Vagina (tissue), 2 donors: ENCODE results near the gene KCNQ2.

ENCODE experiments used
- POLR2A ChIP-seq, 2 donors: fragments of 450-650 bp; IDR thresholded peaks; one replicate each; pipeline ENCODE4 v1.6.1; 2017; ENCODE audit warnings: antibody characterized with exemption in 2 of 2, mild to moderate bottlenecking in 2 of 2, moderate library complexity in 2 of 2
- TF ChIP-seq, protein P1 (sequence below), 3 experiments: fragments of 450-650 bp in 2 of 3; fragments of 200-600 bp in 1 of 3; sonication (generic) in 1 of 3; IDR thresholded peaks; one replicate each; pipeline ENCODE4 v1.5.1; 2017 to 2019; ENCODE audit warnings: antibody characterized with exemption in 3 of 3, mild to moderate bottlenecking in 2 of 3, moderate library complexity in 2 of 3

GRCh38 chr20:63362436-63363009, 109.9 kb downstream of the KCNQ2 start:
- TF ChIP-seq, protein P1, sequence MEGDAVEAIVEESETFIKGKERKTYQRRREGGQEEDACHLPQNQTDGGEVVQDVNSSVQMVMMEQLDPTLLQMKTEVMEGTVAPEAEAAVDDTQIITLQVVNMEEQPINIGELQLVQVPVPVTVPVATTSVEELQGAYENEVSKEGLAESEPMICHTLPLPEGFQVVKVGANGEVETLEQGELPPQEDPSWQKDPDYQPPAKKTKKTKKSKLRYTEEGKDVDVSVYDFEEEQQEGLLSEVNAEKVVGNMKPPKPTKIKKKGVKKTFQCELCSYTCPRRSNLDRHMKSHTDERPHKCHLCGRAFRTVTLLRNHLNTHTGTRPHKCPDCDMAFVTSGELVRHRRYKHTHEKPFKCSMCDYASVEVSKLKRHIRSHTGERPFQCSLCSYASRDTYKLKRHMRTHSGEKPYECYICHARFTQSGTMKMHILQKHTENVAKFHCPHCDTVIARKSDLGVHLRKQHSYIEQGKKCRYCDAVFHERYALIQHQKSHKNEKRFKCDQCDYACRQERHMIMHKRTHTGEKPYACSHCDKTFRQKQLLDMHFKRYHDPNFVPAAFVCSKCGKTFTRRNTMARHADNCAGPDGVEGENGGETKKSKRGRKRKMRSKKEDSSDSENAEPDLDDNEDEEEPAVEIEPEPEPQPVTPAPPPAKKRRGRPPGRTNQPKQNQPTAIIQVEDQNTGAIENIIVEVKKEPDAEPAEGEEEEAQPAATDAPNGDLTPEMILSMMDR (IDR thresholded peaks at IDR 0.05) = no peak
- TF ChIP-seq POLR2A (IDR thresholded peaks at IDR 0.05) = no peak
